RWPE2 (cell line): Measurements from ENCODE around the gene MYO5B.

Experiments used
- ATAC-seq: fragments of 200-7000 bp; cut with Tn5 transposase; 3 replicates; pipeline ENCODE4 v1.9.1; 2021; ENCODE audit warnings: low read depth
- DNase-seq: peaks from one replicate; pipeline ENCODE4 v3.0.0-alpha.2; 2020; ENCODE audit warnings: low spot score
- H3K27ac ChIP-seq: fragments of 450-650 bp; 2 replicates; pipeline ENCODE4 v1.5.1; 2017; ENCODE audit warnings: mild to moderate bottlenecking; ENCODE audit not compliant: poor library complexity, severe bottlenecking
- H3K27me3 ChIP-seq: fragments of 250-450 bp; sonication (Bioruptor Pico); 2 replicates; pipeline ENCODE4 v1.5.1; 2021; ENCODE audit warnings: mild to moderate bottlenecking, moderate library complexity; ENCODE audit not compliant: insufficient read depth, poor library complexity, severe bottlenecking
- H3K36me3 ChIP-seq: fragments of 250-450 bp; sonication (Bioruptor Pico); 2 replicates; pipeline ENCODE4 v1.5.1; 2020; ENCODE audit warnings: low read depth, mild to moderate bottlenecking, moderate library complexity
- H3K4me1 ChIP-seq: fragments of 250-450 bp; sonication (Bioruptor Pico); 2 replicates; pipeline ENCODE4 v1.5.1; 2021; ENCODE audit warnings: mild to moderate bottlenecking, moderate library complexity; ENCODE audit not compliant: insufficient read depth, poor library complexity, severe bottlenecking
- H3K4me3 ChIP-seq: fragments of 250-450 bp; sonication (Bioruptor Pico); 2 replicates; pipeline ENCODE4 v1.5.1; 2021; ENCODE audit warnings: mild to moderate bottlenecking, moderate library complexity; ENCODE audit not compliant: severe bottlenecking
- H3K9me3 ChIP-seq: fragments of 250-450 bp; sonication (Bioruptor Pico); 2 replicates; pipeline ENCODE4 v1.5.1; 2021; ENCODE audit warnings: mild to moderate bottlenecking, moderate library complexity; ENCODE audit not compliant: severe bottlenecking
- CTCF ChIP-seq: fragments of 450-650 bp; IDR thresholded peaks from one replicate; pipeline ENCODE4 v1.5.1; 2017; ENCODE audit warnings: mild to moderate bottlenecking, moderate library complexity; ENCODE audit not compliant: poor library complexity, severe bottlenecking

MYO5B gene

DNA sequence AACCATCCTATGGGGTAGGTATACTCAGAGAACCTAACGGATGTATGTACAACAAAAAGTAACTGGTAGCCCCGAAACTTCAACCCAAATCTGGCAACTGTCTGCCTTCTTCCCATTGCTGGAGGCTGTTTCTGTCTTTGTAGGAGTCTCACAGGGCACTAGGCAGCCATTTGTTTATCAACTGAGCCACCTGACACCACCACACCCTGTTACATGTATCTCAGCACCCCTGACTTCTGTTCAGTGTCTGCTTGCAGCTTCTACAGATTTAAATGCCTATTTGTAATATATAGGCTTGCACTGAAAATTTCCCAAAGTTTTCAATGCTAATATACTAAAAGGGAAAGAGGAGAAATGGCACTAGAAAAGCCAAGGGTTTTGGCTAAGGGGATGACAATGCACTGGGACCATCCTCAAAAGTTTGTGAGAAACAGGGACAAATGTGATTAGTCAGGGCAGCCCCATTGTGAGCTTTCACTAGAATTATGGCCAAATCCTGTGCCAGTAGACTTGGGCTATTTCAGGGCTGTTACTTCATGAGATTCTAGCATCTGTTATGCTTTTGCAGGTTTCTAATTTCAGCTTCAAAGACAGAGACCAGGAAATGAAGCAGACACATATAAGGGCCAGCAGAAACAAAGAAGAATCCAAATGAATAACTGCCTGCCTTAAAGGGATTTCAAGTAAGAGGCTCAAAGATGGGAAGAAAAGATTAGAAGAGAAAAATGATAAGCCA is 103.3 kb downstream of the MYO5B start:
- H3K27me3 ChIP-seq: no peaks in the 10 kb centered on the region
- H3K36me3 ChIP-seq: no peaks in the 10 kb centered on the region
- H3K27ac ChIP-seq: no peak overlapping the region
- ATAC-seq: no peak
- H3K9me3 ChIP-seq: no peaks in the 10 kb centered on the region
- TF ChIP-seq CTCF: no peak
- no peak overlapping the region for H3K4me3 ChIP-seq
- no peaks in the 10 kb centered on the region for H3K4me1 ChIP-seq
- no peak for DNase-seq

GRCh38 chr18:50090370-50091312 is 104.3 kb downstream of the MYO5B start:
- no peak for DNase-seq
- Histone ChIP-seq H3K36me3 (no peaks in the 10 kb centered on the region), H3K27ac (no peak overlapping the region), H3K27me3 (no peaks in the 10 kb centered on the region), H3K4me3 (no peak overlapping the region), H3K9me3 (no peaks in the 10 kb centered on the region), H3K4me1 (no peaks in the 10 kb centered on the region)
- no peak for TF ChIP-seq CTCF
- ATAC-seq: no peak

GRCh38 chr18:50089702-50090101 is 105.2 kb downstream of the MYO5B start:
- ATAC-seq (no peak), DNase-seq (no peak)
- Histone ChIP-seq H3K4me1 (no peaks in the 10 kb centered on the region), H3K4me3 (no peak overlapping the region), H3K36me3 (no peaks in the 10 kb centered on the region), H3K27me3 (no peaks in the 10 kb centered on the region), H3K9me3 (no peaks in the 10 kb centered on the region), H3K27ac (no peak overlapping the region)
- no peak for TF ChIP-seq CTCF

GRCh38 chr18:50083708-50084107 is 111.2 kb downstream of the MYO5B start:
- Histone ChIP-seq H3K27me3 (no peaks in the 10 kb centered on the region), H3K4me3 (no peak overlapping the region), H3K4me1 (peaks cover 17% of the 10 kb centered on the region), H3K9me3 (no peaks in the 10 kb centered on the region), H3K36me3 (no peaks in the 10 kb centered on the region), H3K27ac (no peak overlapping the region)
- DNase-seq (no peak), ATAC-seq (no peak)
- no peak for TF ChIP-seq CTCF
